Glutamatergic neuron (in vitro differentiated cells): ENCODE measurements around the gene PTF1A. TPM values are rescaled to one million over a fixed set of nuclear protein-coding genes. Genes with fewer than 3 reads are reported as not detected.

ENCODE experiments used
- DNase-seq: peaks from one replicate; pipeline ENCODE4 v3.0.0; 2022
- H3K27ac Mint-ChIP-seq: one replicate; pipeline ENCODE4 v1.8.0; 2020; ENCODE audit warnings: mild to moderate bottlenecking, mixed read lengths, inconsistent platforms; ENCODE audit not compliant: unreplicated experiment
- H3K27me3 Mint-ChIP-seq: one replicate; pipeline ENCODE4 v1.8.0; 2020; ENCODE audit warnings: mild to moderate bottlenecking, moderate library complexity, mixed read lengths, inconsistent platforms; ENCODE audit not compliant: unreplicated experiment
- H3K36me3 Mint-ChIP-seq: one replicate; pipeline ENCODE4 v1.8.0; 2020; ENCODE audit warnings: mild to moderate bottlenecking, mixed read lengths, inconsistent platforms; ENCODE audit not compliant: unreplicated experiment
- H3K4me1 Mint-ChIP-seq: one replicate; pipeline ENCODE4 v1.8.0; 2020; ENCODE audit warnings: mild to moderate bottlenecking, low read depth, mixed read lengths, inconsistent platforms; ENCODE audit not compliant: unreplicated experiment
- H3K4me3 Mint-ChIP-seq: one replicate; pipeline ENCODE4 v1.8.0; 2020; ENCODE audit warnings: mild to moderate bottlenecking, mixed read lengths, inconsistent platforms; ENCODE audit not compliant: unreplicated experiment
- H3K9me3 Mint-ChIP-seq: one replicate; pipeline ENCODE4 v1.8.0; 2020; ENCODE audit warnings: mild to moderate bottlenecking, moderate library complexity, mixed read lengths, inconsistent platforms; ENCODE audit not compliant: unreplicated experiment
- total RNA-seq: library from RNA; stranded (reverse); fragmentation: NEBNext Ultra II Directional; extraction: Animal tissue kit (Norgen Biotek cat#: 25700); gene quantifications from one replicate; pipeline ENCODE4 v1.2.1, GENCODE V29; 2021; ENCODE audit not compliant: unreplicated experiment
- TF ChIP-seq, protein P1 (sequence below): fragments of 200-600 bp; sonication (generic); IDR thresholded peaks from one replicate; pipeline ENCODE4 v1.5.0; 2021; ENCODE audit not compliant: partially characterized antibody, unreplicated experiment

Gene PTF1A
- total RNA-seq, 1 donor from 2014 or later: not detected

DNA sequence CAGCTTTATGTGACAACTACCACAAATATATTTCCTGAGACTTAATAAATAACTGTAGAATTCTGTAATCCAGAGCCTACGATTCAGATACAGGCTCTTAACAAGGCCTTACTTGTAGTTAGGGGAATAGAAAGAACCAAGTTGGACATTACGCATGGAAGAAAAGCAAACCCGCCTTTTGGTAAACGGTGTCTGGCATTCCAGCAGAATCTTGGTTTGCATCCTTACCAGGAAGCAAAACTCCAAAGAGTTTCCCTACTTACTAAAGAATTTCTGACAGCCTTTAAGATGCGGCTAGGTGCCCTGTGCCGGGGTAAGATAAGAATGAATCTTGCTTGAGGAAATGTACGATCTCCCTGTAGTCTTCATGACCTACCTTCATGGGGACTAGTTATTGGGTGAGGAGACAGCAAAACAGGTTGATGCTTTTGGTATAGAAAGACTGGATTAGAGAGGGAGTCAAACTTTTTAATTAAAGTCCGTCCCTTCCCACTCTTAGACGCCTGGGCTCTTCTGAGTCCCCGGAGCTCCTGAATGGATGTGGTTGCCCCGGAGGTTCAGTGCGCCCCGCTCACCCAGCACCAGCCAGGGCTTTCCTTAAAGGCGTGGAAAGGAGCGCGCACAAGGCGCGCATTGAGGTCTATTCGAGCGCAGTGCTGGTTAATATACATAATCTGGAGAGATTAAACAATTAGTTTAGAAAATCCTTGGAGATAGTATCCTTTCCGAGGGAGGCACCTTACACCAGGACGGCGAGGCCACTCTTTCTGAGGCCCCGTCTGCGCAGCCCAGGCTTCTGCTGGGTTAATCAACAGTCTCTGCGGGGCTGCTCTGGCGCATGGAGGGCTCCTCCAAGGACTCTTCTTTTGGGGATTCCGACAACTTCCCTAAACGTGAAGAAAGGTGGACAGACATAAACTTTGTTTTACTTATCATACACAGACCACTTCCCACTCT, 11.5 kb downstream of the PTF1A start:
- Mint-ChIP-seq H3K4me1 (no peaks in the 10 kb centered on the region), H3K4me3 (no peak overlapping the region), H3K27ac (no peak overlapping the region), H3K9me3 (no peaks in the 10 kb centered on the region), H3K27me3 (peaks cover 22% of the 10 kb centered on the region), H3K36me3 (peaks cover 8% of the 10 kb centered on the region)
- TF ChIP-seq, protein P1, sequence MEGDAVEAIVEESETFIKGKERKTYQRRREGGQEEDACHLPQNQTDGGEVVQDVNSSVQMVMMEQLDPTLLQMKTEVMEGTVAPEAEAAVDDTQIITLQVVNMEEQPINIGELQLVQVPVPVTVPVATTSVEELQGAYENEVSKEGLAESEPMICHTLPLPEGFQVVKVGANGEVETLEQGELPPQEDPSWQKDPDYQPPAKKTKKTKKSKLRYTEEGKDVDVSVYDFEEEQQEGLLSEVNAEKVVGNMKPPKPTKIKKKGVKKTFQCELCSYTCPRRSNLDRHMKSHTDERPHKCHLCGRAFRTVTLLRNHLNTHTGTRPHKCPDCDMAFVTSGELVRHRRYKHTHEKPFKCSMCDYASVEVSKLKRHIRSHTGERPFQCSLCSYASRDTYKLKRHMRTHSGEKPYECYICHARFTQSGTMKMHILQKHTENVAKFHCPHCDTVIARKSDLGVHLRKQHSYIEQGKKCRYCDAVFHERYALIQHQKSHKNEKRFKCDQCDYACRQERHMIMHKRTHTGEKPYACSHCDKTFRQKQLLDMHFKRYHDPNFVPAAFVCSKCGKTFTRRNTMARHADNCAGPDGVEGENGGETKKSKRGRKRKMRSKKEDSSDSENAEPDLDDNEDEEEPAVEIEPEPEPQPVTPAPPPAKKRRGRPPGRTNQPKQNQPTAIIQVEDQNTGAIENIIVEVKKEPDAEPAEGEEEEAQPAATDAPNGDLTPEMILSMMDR: no peak
- DNase-seq: no peak

DNA sequence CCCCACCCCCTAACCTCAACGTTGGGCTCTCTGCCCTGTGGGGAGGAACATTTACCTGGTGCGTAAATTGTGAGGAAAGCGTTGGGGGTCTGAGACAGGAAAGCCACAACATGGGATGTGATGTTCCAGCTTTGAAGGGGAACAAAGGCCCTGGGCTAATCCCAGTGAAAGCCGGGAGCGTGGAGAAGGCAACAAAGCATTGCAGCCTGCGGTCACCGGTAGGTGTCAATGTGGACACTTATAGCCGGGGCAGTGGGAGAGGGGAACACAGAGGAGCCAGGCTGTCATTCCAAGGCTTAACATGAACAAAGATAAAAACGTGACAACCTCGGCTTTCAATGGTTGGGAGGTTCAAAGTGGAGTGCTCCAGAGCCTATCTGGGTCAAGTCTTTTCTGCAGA, 12.7 kb downstream of the PTF1A start:
- TF ChIP-seq, protein P1: no peak
- Mint-ChIP-seq H3K9me3 (no peaks in the 10 kb centered on the region), H3K27me3 (peaks cover 22% of the 10 kb centered on the region), H3K27ac (no peak overlapping the region), H3K36me3 (peaks cover 8% of the 10 kb centered on the region), H3K4me3 (no peak overlapping the region), H3K4me1 (no peaks in the 10 kb centered on the region)
- DNase-seq: no peak

DNA sequence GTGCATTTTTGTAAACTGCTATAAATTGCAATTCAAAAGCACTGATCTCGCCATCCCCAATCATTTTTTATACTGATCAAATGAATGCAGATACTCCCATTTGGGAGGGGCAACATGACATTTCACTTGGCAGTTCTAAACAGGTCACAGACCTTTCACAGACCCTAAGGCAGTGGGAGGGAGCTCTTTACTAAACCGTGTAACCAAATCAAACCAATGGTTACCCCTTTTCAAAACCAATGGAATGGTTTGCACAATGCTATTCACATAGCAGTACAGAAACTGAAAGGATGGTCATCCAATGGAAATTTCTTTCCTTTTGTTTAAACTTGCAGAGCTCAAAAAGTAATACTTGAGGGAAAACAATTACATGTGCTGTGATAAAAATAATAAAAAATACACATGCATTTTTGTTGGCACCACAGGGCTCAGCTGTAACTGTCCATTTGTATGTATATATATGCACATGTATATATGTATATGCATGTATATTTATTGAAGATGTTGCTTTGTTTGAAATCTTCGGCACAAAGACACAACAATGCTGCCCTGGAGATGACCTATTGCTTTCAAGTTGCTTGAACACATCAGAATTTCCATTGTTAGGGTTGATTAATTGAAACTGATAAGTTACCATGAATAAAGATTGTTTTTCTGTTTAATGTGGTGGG, 14.0 kb downstream of the PTF1A start:
- Mint-ChIP-seq H3K9me3 (no peaks in the 10 kb centered on the region), H3K36me3 (peaks cover 8% of the 10 kb centered on the region), H3K4me3 (no peak overlapping the region), H3K27ac (no peak overlapping the region), H3K4me1 (no peaks in the 10 kb centered on the region), H3K27me3 (peaks cover 16% of the 10 kb centered on the region)
- DNase-seq: no peak
- TF ChIP-seq, protein P1: no peak

DNA sequence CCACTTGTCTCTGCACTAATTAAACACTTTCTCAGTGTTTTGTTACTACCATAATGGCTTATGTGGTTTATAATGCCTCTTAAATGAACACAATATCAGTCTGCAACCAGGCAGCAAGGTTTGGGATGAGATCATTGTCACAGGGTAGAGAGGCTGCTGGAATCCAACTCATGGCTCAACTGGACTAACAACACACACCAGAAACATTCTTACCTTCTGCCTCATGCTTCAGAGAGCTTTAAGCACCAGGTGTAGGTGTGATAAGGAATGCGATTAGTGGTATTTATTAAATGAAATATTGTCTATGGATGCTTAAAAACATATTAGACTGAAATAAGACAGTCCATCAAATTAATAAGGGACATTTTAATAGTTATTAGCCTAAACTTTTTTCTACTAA, 25.4 kb downstream of the PTF1A start:
- H3K36me3 Mint-ChIP-seq: no peaks in the 10 kb centered on the region
- TF ChIP-seq, protein P1: no peak
- no peak overlapping the region for H3K4me3 Mint-ChIP-seq
- H3K9me3 Mint-ChIP-seq: no peaks in the 10 kb centered on the region
- no peaks in the 10 kb centered on the region for H3K4me1 Mint-ChIP-seq
- DNase-seq: no peak
- no peaks in the 10 kb centered on the region for H3K27me3 Mint-ChIP-seq
- H3K27ac Mint-ChIP-seq: no peak overlapping the region

DNA sequence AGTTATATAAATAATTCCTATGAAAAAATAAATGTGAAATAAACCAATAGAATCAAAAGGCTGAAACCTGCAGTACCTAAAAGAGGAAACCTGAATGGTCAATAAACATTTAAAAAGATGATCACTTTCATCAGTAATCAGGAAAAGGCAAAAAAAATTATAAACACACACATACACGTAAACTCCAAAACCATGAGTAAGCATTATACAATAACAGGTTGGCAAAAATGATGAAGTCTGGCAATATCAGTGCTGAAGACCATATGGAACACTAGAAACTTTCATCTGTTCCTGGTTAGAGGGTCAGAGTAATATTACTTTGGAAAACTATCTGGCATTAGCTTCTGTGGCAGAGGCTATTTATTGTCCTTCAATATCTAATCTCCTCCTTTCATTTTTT, 38.5 kb downstream of the PTF1A start:
- no peak overlapping the region for H3K4me3 Mint-ChIP-seq
- no peaks in the 10 kb centered on the region for H3K9me3 Mint-ChIP-seq
- no peaks in the 10 kb centered on the region for H3K36me3 Mint-ChIP-seq
- no peaks in the 10 kb centered on the region for H3K4me1 Mint-ChIP-seq
- DNase-seq: no peak
- TF ChIP-seq, protein P1: no peak
- H3K27me3 Mint-ChIP-seq: no peaks in the 10 kb centered on the region
- no peak overlapping the region for H3K27ac Mint-ChIP-seq
